RCC 7860 (cell line): ENCODE results near the gene STRADB.
"Not testable (repeated sequence)": the region's sequence is repeated elsewhere in the genome, so short reads cannot be mapped to it uniquely, and the experiment has no call there.

Source experiments
- DNase-seq: peaks from one replicate; pipeline ENCODE4 v3.0.0-alpha.2; 2015; ENCODE audit warnings: low spot score
- FAIRE-seq: peaks from 2 replicates; lab custom pipeline; 2012; peaks lifted over from hg19 to GRCh38; lab: Jason Lieb, UNC

STRADB gene

GRCh38 chr2:201466050-201466675 is 14.6 kb downstream of the STRADB start:
- FAIRE-seq (no peak), DNase-seq (no peak)

- DNase-seq: no peak
- FAIRE-seq: no peak
Measured at GRCh38 chr2:201467666-201468065, 16.1 kb downstream of the STRADB start.

- FAIRE-seq (no peak), DNase-seq (no peak)
Measured at GRCh38 chr2:201470821-201471731, 19.5 kb downstream of the STRADB start.

DNA sequence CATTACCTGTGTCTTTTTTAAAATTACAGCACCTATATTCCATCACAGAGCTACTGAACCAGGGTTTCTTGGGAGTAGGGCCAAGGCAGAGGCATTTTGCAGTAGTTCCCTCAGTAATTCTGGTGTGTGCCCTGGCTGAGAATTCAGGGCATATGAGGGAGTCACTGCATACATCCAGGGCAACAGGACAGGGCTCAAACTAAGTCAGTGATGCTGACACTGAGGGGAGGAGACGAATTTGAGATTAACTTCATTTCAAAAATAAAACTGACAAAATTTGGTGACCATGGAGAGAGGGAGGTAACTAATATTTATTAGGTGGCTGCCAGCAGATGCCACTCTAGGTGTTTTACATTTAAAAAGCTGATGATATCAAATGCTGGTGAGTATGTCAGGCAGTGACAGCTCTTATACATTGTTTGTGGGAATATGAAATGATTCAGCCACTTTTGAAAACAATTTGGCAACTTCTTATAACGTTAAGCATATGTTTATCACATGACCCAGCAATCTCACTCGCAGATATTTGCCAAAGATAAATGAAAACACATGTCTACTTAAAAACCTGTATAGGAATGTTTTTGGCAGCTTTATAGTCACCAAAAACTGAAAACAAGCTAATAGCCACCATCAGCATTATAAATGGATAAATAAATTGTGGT is 20.3 kb downstream of the STRADB start:
- FAIRE-seq (no peak), DNase-seq (no peak)

GRCh38 chr2:201472411-201472810 is 20.9 kb downstream of the STRADB start:
- FAIRE-seq (no peak), DNase-seq (no peak)

- DNase-seq (no peak), FAIRE-seq (no peak)
Measured at GRCh38 chr2:201482543-201482942, 31.0 kb downstream of the STRADB start.

DNA sequence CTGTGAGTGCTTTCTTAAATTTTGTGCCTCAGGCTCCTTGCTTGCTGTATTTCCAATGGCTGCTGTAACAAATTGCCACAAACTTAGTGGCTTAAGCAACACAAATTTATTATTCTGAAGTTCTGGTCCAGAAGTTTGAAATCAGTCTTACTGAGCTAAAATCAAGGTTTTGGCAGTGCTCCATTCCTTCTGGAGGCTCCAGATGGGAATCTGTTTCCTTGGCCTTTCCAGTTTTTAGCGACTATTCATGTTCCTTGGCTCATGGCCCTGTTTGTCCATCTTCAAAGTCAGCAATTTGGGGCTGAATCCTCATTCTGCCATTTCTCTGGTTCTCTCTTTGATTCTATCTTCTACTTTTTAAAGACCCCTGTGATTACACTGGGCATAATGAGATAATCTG is 31.8 kb downstream of the STRADB start:
- no peak for DNase-seq
- FAIRE-seq: no peak

DNA sequence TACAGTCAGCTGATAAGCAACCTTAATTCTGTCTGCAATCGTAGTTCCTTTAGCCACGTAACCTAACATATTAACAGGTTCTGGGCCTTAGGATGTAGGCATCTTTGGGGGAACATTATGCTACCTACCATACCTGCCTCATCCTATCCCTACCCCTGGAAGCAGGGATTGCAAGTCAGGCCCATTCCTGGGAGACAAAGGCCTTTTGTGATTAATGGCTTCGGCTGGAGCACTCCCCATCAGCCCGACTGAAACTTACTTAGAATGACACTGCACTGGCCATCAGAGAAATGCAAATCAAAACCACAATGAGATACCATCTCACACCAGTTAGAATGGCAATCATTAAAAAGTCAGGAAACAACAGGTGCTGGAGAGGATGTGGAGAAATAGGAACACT is 32.2 kb downstream of the STRADB start:
- DNase-seq, FAIRE-seq: not testable (repeated sequence)

DNA sequence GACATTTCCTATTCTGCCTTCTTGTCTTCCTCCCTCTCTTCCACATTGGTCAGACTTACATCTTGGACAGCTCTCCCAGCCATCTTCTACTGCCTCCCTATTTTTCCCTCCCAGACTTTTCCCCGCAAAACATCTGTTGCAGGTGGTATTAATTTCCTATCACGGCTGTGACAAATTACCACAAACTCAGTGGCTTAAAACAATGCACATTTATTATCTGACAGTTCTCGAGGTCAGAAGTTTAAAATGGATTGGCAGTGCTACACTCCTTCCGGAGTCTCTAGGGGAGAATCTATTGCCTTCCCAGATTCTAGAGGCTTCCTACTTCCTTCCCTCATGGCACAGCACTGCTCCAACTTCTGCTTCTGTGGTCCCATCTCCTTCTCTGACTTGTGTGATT is 33.3 kb downstream of the STRADB start:
- DNase-seq (no peak), FAIRE-seq (no peak)

GRCh38 chr2:201490291-201490690 is 38.8 kb downstream of the STRADB start:
- FAIRE-seq (no peak), DNase-seq (no peak)

DNA sequence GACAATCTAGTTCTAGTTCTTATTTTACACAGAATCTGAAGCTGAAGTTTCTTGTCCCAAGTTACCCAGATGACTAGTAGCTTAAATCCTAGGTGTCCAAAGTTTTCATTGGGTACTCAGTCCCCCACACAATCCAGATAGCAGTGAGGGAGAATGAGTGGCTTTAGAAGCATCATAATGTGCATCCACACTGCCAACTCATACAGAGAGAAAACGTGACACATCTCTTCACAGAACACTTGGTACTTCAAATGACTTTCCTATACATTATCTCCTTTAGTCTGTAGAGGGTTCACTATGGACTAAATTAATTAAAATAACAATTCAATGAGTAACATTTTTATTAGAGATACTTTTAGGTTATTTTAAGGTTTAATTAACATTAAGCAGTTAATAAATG is 45.2 kb downstream of the STRADB start:
- no peak for DNase-seq
- no peak for FAIRE-seq

- DNase-seq: peak; percentile 30
- no peak for FAIRE-seq
Measured at GRCh38 chr2:201500534-201500933, 49.0 kb downstream of the STRADB start.

DNA sequence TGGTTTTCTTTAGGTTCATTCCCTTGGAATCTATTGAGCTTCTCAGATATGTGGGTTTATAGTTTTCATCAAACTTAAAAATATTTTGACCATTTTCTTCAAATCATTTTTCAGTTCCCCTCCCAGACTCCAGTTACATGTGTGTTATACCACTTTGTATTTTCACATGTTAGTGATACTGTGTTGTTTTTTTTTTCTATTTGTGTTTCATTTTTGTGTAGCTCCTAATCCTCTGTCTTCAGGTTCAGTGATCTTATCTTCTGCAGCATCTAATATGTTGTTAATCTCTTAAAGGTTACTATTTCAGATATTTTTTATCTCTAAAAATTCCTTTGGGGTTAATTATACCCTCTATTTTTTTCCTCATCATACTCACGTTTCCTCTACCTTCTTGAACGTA is 51.2 kb downstream of the STRADB start:
- DNase-seq (no peak), FAIRE-seq (no peak)

DNA sequence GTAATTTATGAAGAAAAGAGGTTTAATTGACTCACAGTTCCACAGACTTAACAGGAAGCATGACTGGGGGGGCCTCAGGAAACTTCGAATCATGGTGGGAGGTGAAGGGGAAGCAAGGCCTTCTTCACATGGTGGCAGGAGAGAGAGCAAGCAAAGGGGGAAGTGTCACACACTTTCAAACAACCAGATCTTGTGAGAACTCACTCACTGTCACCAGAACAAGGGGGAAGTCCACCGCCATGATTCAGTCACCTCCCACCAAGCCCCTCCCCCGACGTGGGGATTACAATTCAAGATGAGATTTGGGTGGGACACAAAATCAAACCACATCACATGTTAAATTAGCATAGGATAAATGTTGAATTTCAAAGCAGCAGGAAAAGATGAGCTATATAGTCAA is 56.2 kb downstream of the STRADB start:
- DNase-seq: no peak
- FAIRE-seq: no peak

DNA sequence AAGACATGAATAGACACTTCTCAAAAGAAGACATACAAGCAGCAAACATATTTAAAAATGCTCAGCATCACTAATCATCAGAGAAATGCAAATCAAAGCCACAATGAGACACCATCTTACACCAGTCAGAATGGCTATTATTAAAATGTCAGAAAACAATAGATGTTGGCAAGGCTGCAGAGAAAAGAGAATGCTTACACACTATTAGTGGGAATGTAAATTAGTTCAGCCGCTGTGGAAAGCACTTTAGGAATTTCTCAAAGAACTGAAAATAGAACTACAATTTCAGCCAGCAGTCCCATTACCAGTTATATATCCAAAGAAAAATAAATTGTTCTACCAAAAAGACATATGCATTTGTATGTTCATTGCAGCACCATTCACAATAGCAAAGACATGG is 61.7 kb downstream of the STRADB start:
- DNase-seq (no peak), FAIRE-seq (no peak)

DNA sequence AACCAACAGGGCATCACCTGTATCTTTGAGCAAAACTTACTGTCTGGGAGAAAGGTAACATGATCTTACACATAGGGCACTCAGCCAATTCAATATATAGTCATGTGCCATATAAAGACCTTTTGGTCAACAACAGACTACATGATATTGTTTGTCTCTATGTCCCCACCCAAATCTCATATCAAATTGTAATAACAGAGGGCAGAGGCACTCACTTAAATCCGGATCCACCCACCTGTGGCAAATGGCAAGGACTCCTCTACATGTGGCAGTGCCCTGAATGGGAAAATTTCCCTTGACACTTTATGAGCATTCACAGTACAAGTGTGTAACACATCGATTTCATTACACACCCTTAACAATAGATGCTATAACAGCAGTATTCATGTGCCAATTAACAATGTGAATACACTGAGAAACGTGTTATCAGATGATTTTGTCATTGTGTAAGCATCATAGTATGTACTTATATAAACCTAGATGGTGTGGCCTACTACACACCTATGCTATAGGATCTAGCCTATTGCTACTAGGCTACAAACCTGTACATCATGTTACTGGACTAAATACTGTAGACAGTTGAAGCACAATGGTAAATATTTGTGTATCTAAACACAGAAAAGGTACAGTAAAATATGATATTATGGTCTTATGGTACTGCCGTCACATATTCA is 64.2 kb downstream of the STRADB start:
- DNase-seq: no peak
- no peak for FAIRE-seq

- DNase-seq (no peak), FAIRE-seq (no peak)
Measured at GRCh38 chr2:201517094-201517493, 65.6 kb downstream of the STRADB start.

DNA sequence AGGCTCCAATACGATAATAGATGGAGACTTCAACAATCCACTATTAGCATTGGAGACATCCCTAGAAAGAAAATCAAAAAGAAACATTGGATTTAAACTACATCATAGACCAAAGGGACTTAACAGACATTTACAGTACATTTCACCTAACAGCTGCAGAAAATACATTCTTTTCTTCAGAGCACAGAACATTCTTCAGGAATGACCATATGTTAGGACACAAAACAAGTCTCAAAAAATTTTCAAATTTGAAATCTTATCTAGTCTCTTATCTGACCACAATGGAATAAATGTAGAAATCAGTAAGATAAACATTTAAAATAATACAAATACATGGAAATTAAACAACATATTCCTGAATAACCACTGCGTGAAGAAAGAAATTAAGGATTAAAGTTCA is 68.7 kb downstream of the STRADB start:
- FAIRE-seq (no peak), DNase-seq (no peak)

GRCh38 chr2:201522965-201523364 is 71.4 kb downstream of the STRADB start:
- no peak for FAIRE-seq

GRCh38 chr2:201523506-201523905 is 72.0 kb downstream of the STRADB start:
- no peak for FAIRE-seq
- DNase-seq: no peak

More at GRCh38 chr2:201522965-201523364, 71.4 kb downstream of the STRADB start:
- DNase-seq: no peak
